ENCODE measurements around the gene CHADL. TPM values are rescaled to one million over a fixed set of nuclear protein-coding genes. Genes with fewer than 3 reads are reported as not detected.

Gene CHADL
- polyA plus RNA-seq = 2.4 TPM
- long read RNA-seq, donor 1 = 0 reads
- long read RNA-seq, donor 2 = 0 reads
- long read RNA-seq, donor 3 = 0 reads
- long read RNA-seq, donor 4 = 0 reads
- long read RNA-seq, donor 5 = 0 reads
- long read RNA-seq, donor 6 = 0 reads
- long read RNA-seq, donor 7 = 0 reads
- long read RNA-seq, donor 8, partial matches to known transcripts = 0 of 1 reads
- long read RNA-seq, donor 8, other reads (novel, unspliced or antisense) = 0 of 1 reads
- long read RNA-seq, donor 9, partial matches to known transcripts = 0 of 1 reads
- long read RNA-seq, donor 9, other reads (novel, unspliced or antisense) = 0 of 1 reads
- long read RNA-seq, donor 10 = 0 reads
- long read RNA-seq, donor 11 = 0 reads

GRCh38 chr22:41240377-41241132 lies at the start of gene CHADL:
TSS of gene CHADL (minus strand) at chr22:41240931. CDS start at chr22:41240881, 50 bp downstream.
- no peak within 1 kb of the TSS for H3K4me3 ChIP-seq (ENCODE audit: low read length)
- DNase-seq = no peak
- H3K9me3 ChIP-seq (ENCODE audit: control insufficient read depth, low read depth, low read length) = no peaks in the 10 kb centered on the region
- H3K36me3 ChIP-seq (ENCODE audit: control insufficient read depth, insufficient read depth, low read length) = peaks cover 5% of the 10 kb centered on the region
- H3K27me3 ChIP-seq (ENCODE audit: control insufficient read depth, insufficient read depth, low read length) = no peaks in the 10 kb centered on the region
- peaks cover 6% of the 10 kb centered on the region for H3K4me1 ChIP-seq (ENCODE audit: control insufficient read depth, insufficient read depth, low read length)
- no CpG with 5 or more reads among the region's 24 CpGs for WGBS (ENCODE audit: insufficient coverage, low lambda C conversion rate)
- no peak within 1 kb of the TSS for H3K27ac ChIP-seq (ENCODE audit: low read length)

GRCh38 chr22:41289671-41290070 lies 48.9 kb upstream of the CHADL start:
- no peaks in the 10 kb centered on the region for H3K27me3 ChIP-seq (ENCODE audit: control insufficient read depth, insufficient read depth, low read length)
- H3K9me3 ChIP-seq (ENCODE audit: control insufficient read depth, low read depth, low read length) = peaks cover 3% of the 10 kb centered on the region
- WGBS (ENCODE audit: insufficient coverage, low lambda C conversion rate) = no CpG with 5 or more reads among the region's 1 CpG
- no peak overlapping the region for H3K4me3 ChIP-seq (ENCODE audit: low read length)
- peaks cover 1% of the 10 kb centered on the region for H3K36me3 ChIP-seq (ENCODE audit: control insufficient read depth, insufficient read depth, low read length)
- H3K4me1 ChIP-seq (ENCODE audit: control insufficient read depth, insufficient read depth, low read length) = peaks cover 12% of the 10 kb centered on the region
- no peak overlapping the region for H3K27ac ChIP-seq (ENCODE audit: low read length)
- DNase-seq = no peak

- Histone ChIP-seq H3K4me3 (ENCODE audit: low read length) (no peak overlapping the region), H3K9me3 (ENCODE audit: control insufficient read depth, low read depth, low read length) (no peaks in the 10 kb centered on the region), H3K27ac (ENCODE audit: low read length) (peak overlapping the region; percentile 71), H3K27me3 (ENCODE audit: control insufficient read depth, insufficient read depth, low read length) (no peaks in the 10 kb centered on the region), H3K36me3 (ENCODE audit: control insufficient read depth, insufficient read depth, low read length) (peaks cover 9% of the 10 kb centered on the region), H3K4me1 (ENCODE audit: control insufficient read depth, insufficient read depth, low read length) (peaks cover 14% of the 10 kb centered on the region)
- DNase-seq = peak; percentile 62 to 85
- no CpG with 5 or more reads among the region's 9 CpGs for WGBS (ENCODE audit: insufficient coverage, low lambda C conversion rate)
These were observed 47.7 kb upstream of the CHADL start for GRCh38 chr22:41288245-41288946.

- H3K4me3 ChIP-seq (ENCODE audit: low read length) = peak overlapping the region; percentile 47
- H3K9me3 ChIP-seq (ENCODE audit: control insufficient read depth, low read depth, low read length) = no peaks in the 10 kb centered on the region
- peak overlapping the region; percentile 72 for H3K27ac ChIP-seq (ENCODE audit: low read length)
- H3K27me3 ChIP-seq (ENCODE audit: control insufficient read depth, insufficient read depth, low read length) = no peaks in the 10 kb centered on the region
- H3K4me1 ChIP-seq (ENCODE audit: control insufficient read depth, insufficient read depth, low read length) = peaks cover 14% of the 10 kb centered on the region
- DNase-seq = no peak
- 0% methylated on average over 2 of the region's 15 CpGs for WGBS (ENCODE audit: insufficient coverage, low lambda C conversion rate)
- peaks cover 19% of the 10 kb centered on the region for H3K36me3 ChIP-seq (ENCODE audit: control insufficient read depth, insufficient read depth, low read length)
These were observed 45.9 kb upstream of the CHADL start for GRCh38 chr22:41286639-41287091.

GRCh38 chr22:41285820-41286638 lies 45.3 kb upstream of the CHADL start, which contains the start of gene RANGAP1:
TSS of gene RANGAP1 (minus strand) at chr22:41286187. CDS start at chr22:41281044, 5,143 bp downstream.
- H3K27ac ChIP-seq (ENCODE audit: low read length) = peak within 1 kb of the TSS; percentile 95
- peaks cover 26% of the 10 kb centered on the region for H3K36me3 ChIP-seq (ENCODE audit: control insufficient read depth, insufficient read depth, low read length)
- H3K27me3 ChIP-seq (ENCODE audit: control insufficient read depth, insufficient read depth, low read length) = no peaks in the 10 kb centered on the region
- peak within 1 kb of the TSS; percentile 95 for H3K4me3 ChIP-seq (ENCODE audit: low read length)
- WGBS (ENCODE audit: insufficient coverage, low lambda C conversion rate) = no CpG with 5 or more reads among the region's 77 CpGs
- H3K9me3 ChIP-seq (ENCODE audit: control insufficient read depth, low read depth, low read length) = no peaks in the 10 kb centered on the region
- peaks cover 14% of the 10 kb centered on the region for H3K4me1 ChIP-seq (ENCODE audit: control insufficient read depth, insufficient read depth, low read length)
- peak; percentile 100 for DNase-seq

GRCh38 chr22:41285441-41285819 lies 44.7 kb upstream of the CHADL start:
- no peaks in the 10 kb centered on the region for H3K27me3 ChIP-seq (ENCODE audit: control insufficient read depth, insufficient read depth, low read length)
- peak; percentile 80 to 91 for DNase-seq
- H3K9me3 ChIP-seq (ENCODE audit: control insufficient read depth, low read depth, low read length) = no peaks in the 10 kb centered on the region
- H3K36me3 ChIP-seq (ENCODE audit: control insufficient read depth, insufficient read depth, low read length) = peaks cover 32% of the 10 kb centered on the region
- no CpG with 5 or more reads among the region's 30 CpGs for WGBS (ENCODE audit: insufficient coverage, low lambda C conversion rate)
- peaks cover 14% of the 10 kb centered on the region for H3K4me1 ChIP-seq (ENCODE audit: control insufficient read depth, insufficient read depth, low read length)
- peak overlapping the region; percentile 95 for H3K27ac ChIP-seq (ENCODE audit: low read length)
- peak overlapping the region; percentile 95 for H3K4me3 ChIP-seq (ENCODE audit: low read length)

GRCh38 chr22:41284465-41284864 lies 43.7 kb upstream of the CHADL start:
- peaks cover 14% of the 10 kb centered on the region for H3K4me1 ChIP-seq (ENCODE audit: control insufficient read depth, insufficient read depth, low read length)
- DNase-seq = no peak
- H3K27me3 ChIP-seq (ENCODE audit: control insufficient read depth, insufficient read depth, low read length) = no peaks in the 10 kb centered on the region
- peaks cover 37% of the 10 kb centered on the region for H3K36me3 ChIP-seq (ENCODE audit: control insufficient read depth, insufficient read depth, low read length)
- H3K27ac ChIP-seq (ENCODE audit: low read length) = peak overlapping the region; percentile 95
- 80% methylated on average over 1 of the region's 10 CpGs for WGBS (ENCODE audit: insufficient coverage, low lambda C conversion rate)
- no peak overlapping the region for H3K4me3 ChIP-seq (ENCODE audit: low read length)
- no peaks in the 10 kb centered on the region for H3K9me3 ChIP-seq (ENCODE audit: control insufficient read depth, low read depth, low read length)

GRCh38 chr22:41280854-41281253 lies 40.1 kb upstream of the CHADL start:
- Histone ChIP-seq H3K27ac (ENCODE audit: low read length) (no peak overlapping the region), H3K36me3 (ENCODE audit: control insufficient read depth, insufficient read depth, low read length) (peaks cover 53% of the 10 kb centered on the region), H3K9me3 (ENCODE audit: control insufficient read depth, low read depth, low read length) (no peaks in the 10 kb centered on the region), H3K4me3 (ENCODE audit: low read length) (no peak overlapping the region), H3K27me3 (ENCODE audit: control insufficient read depth, insufficient read depth, low read length) (no peaks in the 10 kb centered on the region), H3K4me1 (ENCODE audit: control insufficient read depth, insufficient read depth, low read length) (peaks cover 7% of the 10 kb centered on the region)
- no peak for DNase-seq
- no CpG with 5 or more reads among the region's 2 CpGs for WGBS (ENCODE audit: insufficient coverage, low lambda C conversion rate)

- WGBS (ENCODE audit: insufficient coverage, low lambda C conversion rate) = no CpG with 5 or more reads among the region's 3 CpGs
- no peak for DNase-seq
- Histone ChIP-seq H3K27me3 (ENCODE audit: control insufficient read depth, insufficient read depth, low read length) (no peaks in the 10 kb centered on the region), H3K9me3 (ENCODE audit: control insufficient read depth, low read depth, low read length) (no peaks in the 10 kb centered on the region), H3K36me3 (ENCODE audit: control insufficient read depth, insufficient read depth, low read length) (peaks cover 56% of the 10 kb centered on the region), H3K4me3 (ENCODE audit: low read length) (no peak overlapping the region), H3K27ac (ENCODE audit: low read length) (no peak overlapping the region), H3K4me1 (ENCODE audit: control insufficient read depth, insufficient read depth, low read length) (peaks cover 6% of the 10 kb centered on the region)
These were observed 39.3 kb upstream of the CHADL start for GRCh38 chr22:41280065-41280464.
